GM12878 (cell line): ENCODE results near the gene SHOC2. TPM values are rescaled to one million over a fixed set of nuclear protein-coding genes. Genes with fewer than 3 reads are reported as not detected.

Source experiments
- ATAC-seq: fragments of 200-7000 bp; cut with Tn5 transposase; 3 replicates; pipeline ENCODE4 v1.9.1; 2020; ENCODE audit warnings: mild to moderate bottlenecking, moderate library complexity
- BruUV-seq: library from RNA; stranded (reverse); fragments of 400-500 nt; replicated peaks from 2 replicates; lab custom pipeline; 2021; lab: Mats Ljungman, UMichigan
- CTCF ChIA-PET: fragments of 300-600 bp; sonication (Branson Sonifier 250); formaldehyde crosslinking; extraction: SDS; loops from one replicate; lab custom pipeline; 2021; ENCODE audit warnings: inconsistent platforms; lab: Yijun Ruan, JAX
- POLR2A ChIA-PET: fragments of 350-600 bp; formaldehyde crosslinking; extraction: SDS; loops from one replicate; lab custom pipeline; 2021; ENCODE audit warnings: inconsistent platforms; lab: Charles Lee
- RAD21 ChIA-PET: fragments of 300-600 bp; sonication (Branson Sonifier 250); formaldehyde crosslinking; loops from one replicate; lab custom pipeline; 2023; ENCODE audit warnings: antibody characterized with exemption; ENCODE audit not compliant: unreplicated experiment; lab: Charles Lee
- SMC1A ChIA-PET: fragments of 300-600 bp; sonication (Branson Sonifier 250); formaldehyde crosslinking; loops from one replicate; lab custom pipeline; 2023; ENCODE audit not compliant: unreplicated experiment, uncharacterized antibody; lab: Charles Lee
- DNase-seq: peaks from one replicate; pipeline ENCODE4 v3.0.0-alpha.2; 2011; ENCODE audit warnings: low read depth, low spot score
- FAIRE-seq: peaks from 3 replicates; lab custom pipeline; 2011; peaks lifted over from hg19 to GRCh38; lab: Jason Lieb, UNC
- H2AFZ ChIP-seq: 2 replicates; pipeline ENCODE4 v1.6.0; 2011; ENCODE audit warnings: low read depth, low read length, control low read depth; ENCODE audit not compliant: control insufficient read depth
- H3K27ac ChIP-seq: 2 replicates; pipeline ENCODE4 v1.5.1; 2011; ENCODE audit warnings: control low read depth; ENCODE audit not compliant: control insufficient read depth, insufficient read depth
- H3K27me3 ChIP-seq, 2 experiments: replicated peaks in 1 of 2; 2 replicates each; pipeline versions ENCODE4 v1.6.0 to v1.6.1; 2011; ENCODE audit warnings: low read length in 1 of 2; ENCODE audit not compliant: control insufficient read depth in 2 of 2, insufficient read depth in 2 of 2
- H3K36me3 ChIP-seq, 2 experiments: 2 replicates each; pipeline ENCODE4 v1.5.1; 2011; ENCODE audit warnings: low read length in 1 of 2; ENCODE audit not compliant: control insufficient read depth in 2 of 2, insufficient read depth in 2 of 2
- H3K4me1 ChIP-seq: 2 replicates; pipeline ENCODE4 v1.6.1; 2011; ENCODE audit warnings: mild to moderate bottlenecking, low read length, moderate library complexity, mixed read lengths; ENCODE audit not compliant: control insufficient read depth, insufficient read depth
- H3K4me2 ChIP-seq: 2 replicates; pipeline ENCODE4 v1.6.0; 2011; ENCODE audit warnings: control low read depth; ENCODE audit not compliant: control insufficient read depth, insufficient read depth
- H3K4me3 ChIP-seq: fragments of 200-600 bp; sonication (generic); 2 replicates; pipeline ENCODE4 v1.5.1; 2016
- H3K79me2 ChIP-seq: 2 replicates; pipeline ENCODE4 v1.6.0; 2011; ENCODE audit warnings: low read length; ENCODE audit not compliant: control insufficient read depth, insufficient read depth
- H3K9ac ChIP-seq: 2 replicates; pipeline ENCODE4 v1.8.0; 2011; ENCODE audit warnings: low read length, control low read depth, mixed read lengths; ENCODE audit not compliant: control insufficient read depth, insufficient read depth
- H3K9me3 ChIP-seq: replicated peaks from 3 replicates; pipeline ENCODE4 v1.5.1; 2011; ENCODE audit warnings: mild to moderate bottlenecking, low read length; ENCODE audit not compliant: control insufficient read depth, insufficient read depth
- H4K20me1 ChIP-seq: 2 replicates; pipeline ENCODE4 v1.6.0; 2011; ENCODE audit not compliant: control insufficient read depth, insufficient read depth
- BACH1 ChIP-seq: fragments of 450-650 bp; IDR thresholded peaks from 2 replicates; pipeline ENCODE4 v1.6.1; 2017; ENCODE audit warnings: mild to moderate bottlenecking, borderline replicate concordance
- CHD4 ChIP-seq: fragments of 200-600 bp; sonication (generic); IDR thresholded peaks from 2 replicates; pipeline ENCODE4 v1.6.1; 2016; ENCODE audit warnings: mild to moderate bottlenecking
- WGBS: methylation state at CpG from one replicate; pipeline ENCODE4 v1.1.6; 2016; ENCODE audit warnings: low lambda C conversion rate; ENCODE audit not compliant: insufficient replicate concordance, insufficient coverage; ENCODE audit errors: missing lambda C conversion rate; 5-methylcytosine and 5-hydroxymethylcytosine counted together
- in situ Hi-C: fragments of 300-500 bp; cut with MboI; formaldehyde crosslinking; loops from 9 replicates; pipeline ENCODE4 v1.14.3; 2018; ENCODE audit warnings: mixed read lengths
- intact Hi-C: fragments of 100-400 bp; cut with micrococcal nuclease; formaldehyde crosslinking; loops from one replicate; pipeline ENCODE4 v1.14.2; 2022; ENCODE audit not compliant: unreplicated experiment
- polyA plus RNA-seq, 11 experiments: library from polyadenylated mRNA; depleted of rRNA in 4 of 11; unstranded in 6 of 11; stranded (reverse) in 5 of 11; fragments of >200 nt; fragmentation: Nextera tagmentation in 4 of 11; fragmentation: Illumina TruSeq in 1 of 11; extraction: Ambion mirVana in 4 of 11; extraction: Trizol in 1 of 11; gene quantifications; 1 replicate in 1 of 11; 2 replicates in 10 of 11; pipeline versions ENCODE4 v1.2.1 to v1.2.3, GENCODE V29; 2011 to 2016; ENCODE audit warnings: inconsistent platforms in 2 of 11, missing spikeins in 2 of 11, low read depth in 1 of 11
- total RNA-seq, 4 experiments: library from RNA; depleted of rRNA in 3 of 4; stranded (reverse); fragments of >200 nt in 3 of 4; fragmentation: Illumina TruSeq in 1 of 4; extraction: Trizol in 1 of 4; gene quantifications; 2 replicates each; pipeline versions ENCODE4 v1.2.1 to v1.2.3, GENCODE V29; 2013 to 2021
- TF ChIP-seq, protein P1 (sequence below): fragments of 450-650 bp; IDR thresholded peaks from 2 replicates; pipeline ENCODE4 v1.6.1; 2016; ENCODE audit warnings: mild to moderate bottlenecking, moderate library complexity, borderline replicate concordance

SHOC2 gene
- total and polyA plus RNA-seq, 10 of the 15 experiments (the other 5 are each of a cell fraction or from before 2014, with no cell fraction given) = 24.8 to 65.3 (median 42.6) TPM

GRCh38 chr10:110959379-110960332 lies 40.3 kb downstream of the SHOC2 start:
- DNase-seq (no peak), FAIRE-seq (no peak), ATAC-seq (no peak)
- Histone ChIP-seq H3K4me1 (peaks cover 3% of the 10 kb centered on the region; the same call in 1 of the 2 replicates), H3K4me3 (no peak overlapping the region), H4K20me1 (no peaks in the 10 kb centered on the region), H3K27ac (no peak overlapping the region), H3K9ac (no peak overlapping the region), H3K36me3 (peaks cover 0 to 6% of the 10 kb centered on the region in 2 experiments; a peak in 2 of 4 replicates), H3K79me2 (peaks cover 82% of the 10 kb centered on the region), H3K27me3 (no peaks in the 10 kb centered on the region), H3K4me2 (no peak overlapping the region), H3K9me3 (no peaks in the 10 kb centered on the region; the same call in 2 of the 3 replicates), H2AFZ (no peak overlapping the region)
- intact Hi-C loops = no loop called here
- in situ Hi-C loops = no loop called here
- ChIA-PET SMC1A (interaction anchor here (0.7 to 1.3 kb wide), 2 partner anchors 18 to 156 kb away, joined by 3 read pairs; no protein-coding TSS in a partner anchor), POLR2A (no interaction called here), CTCF (no interaction called here), RAD21 (no interaction called here)
- WGBS = 60% methylated on average over 4 of the region's 4 CpGs
- TF ChIP-seq, protein P1, sequence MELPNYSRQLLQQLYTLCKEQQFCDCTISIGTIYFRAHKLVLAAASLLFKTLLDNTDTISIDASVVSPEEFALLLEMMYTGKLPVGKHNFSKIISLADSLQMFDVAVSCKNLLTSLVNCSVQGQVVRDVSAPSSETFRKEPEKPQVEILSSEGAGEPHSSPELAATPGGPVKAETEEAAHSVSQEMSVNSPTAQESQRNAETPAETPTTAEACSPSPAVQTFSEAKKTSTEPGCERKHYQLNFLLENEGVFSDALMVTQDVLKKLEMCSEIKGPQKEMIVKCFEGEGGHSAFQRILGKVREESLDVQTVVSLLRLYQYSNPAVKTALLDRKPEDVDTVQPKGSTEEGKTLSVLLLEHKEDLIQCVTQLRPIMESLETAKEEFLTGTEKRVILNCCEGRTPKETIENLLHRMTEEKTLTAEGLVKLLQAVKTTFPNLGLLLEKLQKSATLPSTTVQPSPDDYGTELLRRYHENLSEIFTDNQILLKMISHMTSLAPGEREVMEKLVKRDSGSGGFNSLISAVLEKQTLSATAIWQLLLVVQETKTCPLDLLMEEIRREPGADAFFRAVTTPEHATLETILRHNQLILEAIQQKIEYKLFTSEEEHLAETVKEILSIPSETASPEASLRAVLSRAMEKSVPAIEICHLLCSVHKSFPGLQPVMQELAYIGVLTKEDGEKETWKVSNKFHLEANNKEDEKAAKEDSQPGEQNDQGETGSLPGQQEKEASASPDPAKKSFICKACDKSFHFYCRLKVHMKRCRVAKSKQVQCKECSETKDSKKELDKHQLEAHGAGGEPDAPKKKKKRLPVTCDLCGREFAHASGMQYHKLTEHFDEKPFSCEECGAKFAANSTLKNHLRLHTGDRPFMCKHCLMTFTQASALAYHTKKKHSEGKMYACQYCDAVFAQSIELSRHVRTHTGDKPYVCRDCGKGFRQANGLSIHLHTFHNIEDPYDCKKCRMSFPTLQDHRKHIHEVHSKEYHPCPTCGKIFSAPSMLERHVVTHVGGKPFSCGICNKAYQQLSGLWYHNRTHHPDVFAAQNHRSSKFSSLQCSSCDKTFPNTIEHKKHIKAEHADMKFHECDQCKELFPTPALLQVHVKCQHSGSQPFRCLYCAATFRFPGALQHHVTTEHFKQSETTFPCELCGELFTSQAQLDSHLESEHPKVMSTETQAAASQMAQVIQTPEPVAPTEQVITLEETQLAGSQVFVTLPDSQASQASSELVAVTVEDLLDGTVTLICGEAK = peak; percentile 75
- TF ChIP-seq CHD4 = no peak
- no peak for TF ChIP-seq BACH1
- BruUV-seq = no TSS peak
